ENCODE data around the gene ZBTB2.

GRCh38 chr6:151376440-151376839 lies 14.9 kb downstream of the ZBTB2 start:
- TF ChIP-seq EZH2 (IDR thresholded peaks at IDR 0.05; ENCODE audit: borderline replicate concordance, low read length) (no peak), CTCF (IDR thresholded peaks at IDR 0.05; ENCODE audit: low read length) (no peak)

Data from OCI-LY1 (cell line).